IMR-90 (cell line): ENCODE data around the gene MMP20. TPM values are rescaled to one million over a fixed set of nuclear protein-coding genes. Genes with fewer than 3 reads are reported as not detected.

Experiments used
- ATAC-seq: fragments of 200-7000 bp; cut with Tn5 transposase; 2 replicates; pipeline ENCODE4 v1.9.1; 2020; ENCODE audit warnings: low read depth, mild to moderate bottlenecking, moderate library complexity
- BruUV-seq: library from RNA; stranded (reverse); fragments of 400-500 nt; replicated peaks from 2 replicates; lab custom pipeline; 2021; lab: Mats Ljungman, UMichigan
- CTCF ChIA-PET: fragments of 300-600 bp; formaldehyde crosslinking; extraction: SDS; loops from one replicate; lab custom pipeline; 2021; ENCODE audit warnings: antibody characterized with exemption; lab: Yijun Ruan, JAX
- POLR2A ChIA-PET: fragments of 300-600 bp; sonication (Branson Sonifier 250); formaldehyde crosslinking; loops from one replicate; lab custom pipeline; 2022; ENCODE audit warnings: antibody characterized with exemption; ENCODE audit not compliant: unreplicated experiment; lab: Charles Lee
- DNase-seq: peaks from one replicate; pipeline ENCODE4 v3.0.0; 2013
- H2AFZ ChIP-seq: replicated peaks from 2 replicates; pipeline ENCODE3; 2013; ENCODE audit warnings: low read length, mild to moderate bottlenecking; ENCODE audit not compliant: poor library complexity
- H2AK5ac ChIP-seq: 2 replicates; pipeline ENCODE4 v1.6.1; 2013; ENCODE audit warnings: low read depth, low read length, inconsistent platforms
- H2AK9ac ChIP-seq: replicated peaks from 2 replicates; pipeline ENCODE3; 2013; ENCODE audit warnings: mild to moderate bottlenecking, low read depth, low read length, moderate library complexity; ENCODE audit not compliant: poor library complexity
- H2BK120ac ChIP-seq: 2 replicates; pipeline ENCODE4 v1.6.1; 2013; ENCODE audit warnings: low read depth, low read length, inconsistent platforms
- H2BK15ac ChIP-seq: 3 replicates; pipeline ENCODE4 v1.6.1; 2013; ENCODE audit warnings: low read depth, low read length, inconsistent platforms
- H2BK20ac ChIP-seq: 2 replicates; pipeline ENCODE4 v1.6.1; 2013; ENCODE audit warnings: low read depth, mild to moderate bottlenecking, inconsistent platforms, low read length, moderate library complexity
- H2BK5ac ChIP-seq: 2 replicates; pipeline ENCODE4 v1.6.1; 2013; ENCODE audit warnings: mild to moderate bottlenecking, low read depth, low read length, inconsistent platforms; ENCODE audit not compliant: poor library complexity, severe bottlenecking
- H3K14ac ChIP-seq: replicated peaks from 2 replicates; pipeline ENCODE4 v1.6.1; 2013; ENCODE audit warnings: low read depth, low read length, inconsistent platforms
- H3K18ac ChIP-seq: 2 replicates; pipeline ENCODE4 v1.6.1; 2013; ENCODE audit warnings: low read depth, low read length, control low read depth
- H3K23ac ChIP-seq: 2 replicates; pipeline ENCODE4 v1.6.1; 2013; ENCODE audit warnings: low read depth, low read length, inconsistent platforms
- H3K27ac ChIP-seq: 2 replicates; pipeline ENCODE4 v1.5.1; 2013; ENCODE audit warnings: mild to moderate bottlenecking, control low read depth, low read length; ENCODE audit not compliant: insufficient read depth
- H3K27me3 ChIP-seq: 2 replicates; pipeline ENCODE4 v1.6.1; 2013; ENCODE audit warnings: low read length; ENCODE audit not compliant: control insufficient read depth, insufficient read depth
- H3K36me3 ChIP-seq: 2 replicates; pipeline ENCODE4 v1.6.1; 2013; ENCODE audit warnings: low read length, mixed read lengths; ENCODE audit not compliant: control insufficient read depth, insufficient read depth
- H3K4ac ChIP-seq: 2 replicates; pipeline ENCODE4 v1.6.1; 2013; ENCODE audit warnings: low read depth, low read length, inconsistent platforms
- H3K4me1 ChIP-seq: 2 replicates; pipeline ENCODE4 v1.6.1; 2013; ENCODE audit warnings: low read length, mixed read lengths; ENCODE audit not compliant: control insufficient read depth, insufficient read depth
- H3K4me2 ChIP-seq: 2 replicates; pipeline ENCODE4 v1.6.1; 2013; ENCODE audit warnings: low read depth, mild to moderate bottlenecking, control low read depth, low read length, moderate library complexity
- H3K4me3 ChIP-seq: 2 replicates; pipeline ENCODE4 v1.5.1; 2013; ENCODE audit warnings: low read depth, mild to moderate bottlenecking, control low read depth, low read length, moderate library complexity; ENCODE audit not compliant: insufficient read depth
- H3K56ac ChIP-seq: 2 replicates; pipeline ENCODE4 v1.6.1; 2013; ENCODE audit warnings: low read length, inconsistent platforms; ENCODE audit not compliant: insufficient read depth; ENCODE audit errors: extremely low read depth
- H3K79me1 ChIP-seq, 2 experiments: 2 replicates each; pipeline ENCODE4 v1.6.1; 2013; ENCODE audit warnings: low read length in 2 of 2, inconsistent platforms in 1 of 2, low read depth in 1 of 2
- H3K9ac ChIP-seq: 2 replicates; pipeline ENCODE4 v1.6.1; 2013; ENCODE audit warnings: low read depth, low read length, control low read depth
- H3K9me1 ChIP-seq: 2 replicates; pipeline ENCODE4 v1.6.1; 2013; ENCODE audit warnings: low read length, inconsistent platforms; ENCODE audit not compliant: insufficient read depth
- H3K9me3 ChIP-seq: 2 replicates; pipeline ENCODE4 v1.6.1; 2013; ENCODE audit warnings: low read length; ENCODE audit not compliant: control insufficient read depth, insufficient read depth
- H4K20me1 ChIP-seq: 2 replicates; pipeline ENCODE4 v1.6.1; 2013; ENCODE audit warnings: low read length, inconsistent platforms; ENCODE audit not compliant: insufficient read depth
- H4K5ac ChIP-seq: 2 replicates; pipeline ENCODE4 v1.6.1; 2013; ENCODE audit warnings: mild to moderate bottlenecking, low read depth, low read length, control low read depth
- H4K8ac ChIP-seq, 2 experiments: 2 replicates each; pipeline ENCODE4 v1.6.1; 2013; ENCODE audit warnings: low read depth in 2 of 2, low read length in 2 of 2, control low read depth in 1 of 2, inconsistent platforms in 1 of 2
- H4K91ac ChIP-seq: 2 replicates; pipeline ENCODE4 v1.6.1; 2013; ENCODE audit warnings: low read depth, low read length, inconsistent platforms; ENCODE audit not compliant: insufficient read depth
- CEBPB ChIP-seq: IDR thresholded peaks from 2 replicates; pipeline ENCODE4 v1.6.1; 2012; ENCODE audit warnings: low read depth, low read length, improper control_type of control experiment
- CHD1 ChIP-seq: IDR thresholded peaks from 2 replicates; pipeline ENCODE4 v1.6.1; 2012; ENCODE audit warnings: low read depth, low read length, improper control_type of control experiment
- MAZ ChIP-seq: IDR thresholded peaks from 2 replicates; pipeline ENCODE4 v1.6.1; 2012; ENCODE audit warnings: low read depth, mild to moderate bottlenecking, low read length, improper control_type of control experiment, moderate library complexity, borderline replicate concordance
- POLR2A ChIP-seq: IDR thresholded peaks from 2 replicates; pipeline ENCODE4 v1.6.1; 2012; ENCODE audit warnings: mild to moderate bottlenecking, low read depth, low read length
- RFX5 ChIP-seq: IDR thresholded peaks from 2 replicates; pipeline ENCODE4 v1.8.0; 2012; ENCODE audit warnings: low read depth, mild to moderate bottlenecking, low read length, moderate library complexity
- SMC3 ChIP-seq: fragments of 150-350 bp; IDR thresholded peaks from 2 replicates; pipeline ENCODE4 v1.6.1; 2016; ENCODE audit warnings: low read depth, mild to moderate bottlenecking, antibody characterized with exemption, low read length, moderate library complexity
- WGBS, 2 experiments: methylation state at CpG; one replicate each; pipeline versions ENCODE4 v1.1.5 to v1.1.7; 2013; ENCODE audit warnings: missing lambda C conversion rate in 2 of 2; ENCODE audit not compliant: insufficient read length in 1 of 2; ENCODE audit errors: extremely low coverage in 2 of 2; 5-methylcytosine and 5-hydroxymethylcytosine counted together
- dilution Hi-C: fragments of 300-500 bp; cut with HindIII; formaldehyde crosslinking; loops from one replicate; pipeline ENCODE4 v1.14.3; 2018; ENCODE audit warnings: low sequenced_read_pairs; ENCODE audit not compliant: unreplicated experiment
- in situ Hi-C: fragments of 300-500 bp; cut with MboI; formaldehyde crosslinking; loops from 3 replicates; pipeline ENCODE4 v1.14.3; 2019; ENCODE audit warnings: low sequenced_read_pairs, inconsistent platforms, mixed read lengths
- intact Hi-C: fragments of 100-400 bp; cut with micrococcal nuclease; formaldehyde crosslinking; loops from 2 replicates; pipeline ENCODE4 v1.10.0; 2022
- polyA plus RNA-seq, 3 experiments: library from polyadenylated mRNA; depleted of rRNA; stranded (reverse); fragments of >200 nt; gene quantifications; 2 replicates each; pipeline ENCODE4 v1.2.3, GENCODE V29; 2012; ENCODE audit warnings: low replicate concordance in 1 of 3
- total RNA-seq: library from RNA; depleted of rRNA; stranded (reverse); fragments of >200 nt; gene quantifications from 2 replicates; pipeline ENCODE4 v1.2.3, GENCODE V29; 2012
- TF ChIP-seq, protein P1 (sequence below): fragments of 150-350 bp; IDR thresholded peaks from 2 replicates; pipeline ENCODE4 v1.6.1; 2017; ENCODE audit warnings: mild to moderate bottlenecking, antibody characterized with exemption, low read length, low read depth
- TF ChIP-seq, protein P2 (sequence below): conservative IDR thresholded peaks from 2 replicates; pipeline ENCODE4 v1.5.1; 2012; ENCODE audit warnings: mild to moderate bottlenecking, low read depth, low read length, improper control_type of control experiment

MMP20 gene
- total and polyA plus RNA-seq, 2 of the 4 experiments (the other 2 are of a cell fraction): not detected

DNA sequence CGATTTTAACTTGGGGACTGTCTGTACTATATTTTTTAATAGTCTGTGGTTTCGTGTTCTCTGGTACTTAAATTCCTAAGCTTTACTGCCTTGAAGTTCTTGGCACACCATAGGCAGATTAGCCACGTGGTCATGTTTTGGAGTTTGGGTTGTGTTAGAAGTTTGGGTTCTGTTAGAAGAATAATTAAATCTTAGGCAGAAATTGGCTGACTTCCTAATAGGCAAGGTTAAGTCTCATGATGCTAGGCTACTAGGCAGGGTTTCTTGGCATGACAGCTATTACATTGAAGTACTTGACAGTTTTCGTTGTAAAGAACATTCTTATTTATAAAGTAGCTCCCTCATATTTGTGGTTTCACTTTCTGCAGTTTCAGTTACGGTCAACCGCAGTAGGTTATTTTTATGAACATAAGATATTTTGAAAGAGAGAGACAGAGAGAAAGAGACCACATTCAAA, 64.5 kb downstream of the MMP20 start:
- Histone ChIP-seq H2BK20ac (no peak overlapping the region), H3K9ac (no peak overlapping the region), H2AFZ (peak overlapping the region; percentile 8), H2BK120ac (no peak overlapping the region), H3K9me1 (peaks cover 3% of the 10 kb centered on the region; the same call in 1 of the 2 replicates), H3K4me1 (no peaks in the 10 kb centered on the region), H2BK15ac (no peak overlapping the region), H3K9me3 (no peaks in the 10 kb centered on the region), H4K91ac (no peak overlapping the region), H3K27me3 (peaks cover 6% of the 10 kb centered on the region), H3K4ac (no peak overlapping the region), H2AK9ac (no peak overlapping the region), H3K56ac (no peak overlapping the region), H3K36me3 (no peaks in the 10 kb centered on the region), H3K27ac (no peak overlapping the region), H2BK5ac (no peak overlapping the region), H4K20me1 (no peaks in the 10 kb centered on the region), H3K14ac (no peak overlapping the region), H3K18ac (no peak overlapping the region), H3K79me1 (no peaks in the 10 kb centered on the region), H4K5ac (no peak overlapping the region), H3K4me2 (peak overlapping the region; percentile 94; the same call in 1 of the 2 replicates), H4K8ac (no peak overlapping the region), H3K4me3 (peak overlapping the region; percentile 54), H2AK5ac (no peak overlapping the region), H3K23ac (peak overlapping the region; percentile 45; the same call in 1 of the 2 replicates)
- no CpG with 5 or more reads among the region's 6 CpGs for WGBS, 2 experiments
- intact Hi-C loops (no loop called here), in situ Hi-C loops (no loop called here), dilution Hi-C loops (no loop called here)
- CTCF ChIA-PET: interaction anchor here (0.8 kb wide), 1 partner anchor 176 kb away, joined by 3 read pairs; no protein-coding TSS in a partner anchor
- TF ChIP-seq POLR2A: no peak
- TF ChIP-seq RFX5: no peak
- TF ChIP-seq CEBPB: no peak
- TF ChIP-seq SMC3: no peak
- TF ChIP-seq MAZ: no peak
- no peak for TF ChIP-seq CHD1
- TF ChIP-seq, protein P1, sequence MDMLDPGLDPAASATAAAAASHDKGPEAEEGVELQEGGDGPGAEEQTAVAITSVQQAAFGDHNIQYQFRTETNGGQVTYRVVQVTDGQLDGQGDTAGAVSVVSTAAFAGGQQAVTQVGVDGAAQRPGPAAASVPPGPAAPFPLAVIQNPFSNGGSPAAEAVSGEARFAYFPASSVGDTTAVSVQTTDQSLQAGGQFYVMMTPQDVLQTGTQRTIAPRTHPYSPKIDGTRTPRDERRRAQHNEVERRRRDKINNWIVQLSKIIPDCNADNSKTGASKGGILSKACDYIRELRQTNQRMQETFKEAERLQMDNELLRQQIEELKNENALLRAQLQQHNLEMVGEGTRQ: peak; percentile 54; the same call in 1 of the 2 replicates
- TF ChIP-seq, protein P2, sequence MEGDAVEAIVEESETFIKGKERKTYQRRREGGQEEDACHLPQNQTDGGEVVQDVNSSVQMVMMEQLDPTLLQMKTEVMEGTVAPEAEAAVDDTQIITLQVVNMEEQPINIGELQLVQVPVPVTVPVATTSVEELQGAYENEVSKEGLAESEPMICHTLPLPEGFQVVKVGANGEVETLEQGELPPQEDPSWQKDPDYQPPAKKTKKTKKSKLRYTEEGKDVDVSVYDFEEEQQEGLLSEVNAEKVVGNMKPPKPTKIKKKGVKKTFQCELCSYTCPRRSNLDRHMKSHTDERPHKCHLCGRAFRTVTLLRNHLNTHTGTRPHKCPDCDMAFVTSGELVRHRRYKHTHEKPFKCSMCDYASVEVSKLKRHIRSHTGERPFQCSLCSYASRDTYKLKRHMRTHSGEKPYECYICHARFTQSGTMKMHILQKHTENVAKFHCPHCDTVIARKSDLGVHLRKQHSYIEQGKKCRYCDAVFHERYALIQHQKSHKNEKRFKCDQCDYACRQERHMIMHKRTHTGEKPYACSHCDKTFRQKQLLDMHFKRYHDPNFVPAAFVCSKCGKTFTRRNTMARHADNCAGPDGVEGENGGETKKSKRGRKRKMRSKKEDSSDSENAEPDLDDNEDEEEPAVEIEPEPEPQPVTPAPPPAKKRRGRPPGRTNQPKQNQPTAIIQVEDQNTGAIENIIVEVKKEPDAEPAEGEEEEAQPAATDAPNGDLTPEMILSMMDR: no peak
- no TSS peak for BruUV-seq
- ATAC-seq: peak; percentile 64
- POLR2A ChIA-PET: interaction anchor here (0.7 kb wide), 1 partner anchor 13 kb away, joined by 3 read pairs; no protein-coding TSS in a partner anchor
- peak; percentile 52 for DNase-seq
